DMS53 (cell line): Measurements from ENCODE around the gene MS4A4A.

ENCODE experiments used
- DNase-seq: peaks from one replicate; lab custom pipeline; 2025; lab: John Stamatoyannopoulos, UW

The MS4A4A gene

GRCh38 chr11:60303661-60304060 is 23.2 kb downstream of the MS4A4A start:
- no peak for DNase-seq

- peak; percentile 8 for DNase-seq
These were observed 25.6 kb downstream of the MS4A4A start for GRCh38 chr11:60305906-60306619.

GRCh38 chr11:60307507-60308195 is 27.2 kb downstream of the MS4A4A start:
- no peak for DNase-seq

- no peak for DNase-seq
These were observed 30.0 kb downstream of the MS4A4A start for GRCh38 chr11:60310407-60310998.

- DNase-seq = no peak
These were observed 34.3 kb downstream of the MS4A4A start for GRCh38 chr11:60314635-60315321.

- no peak for DNase-seq
These were observed 35.4 kb downstream of the MS4A4A start for GRCh38 chr11:60315871-60316270.

GRCh38 chr11:60316317-60316716 is 35.9 kb downstream of the MS4A4A start:
- DNase-seq = no peak

GRCh38 chr11:60318726-60319125 is 38.3 kb downstream of the MS4A4A start:
- no peak for DNase-seq

- DNase-seq = no peak
These were observed 40.6 kb downstream of the MS4A4A start for GRCh38 chr11:60321051-60321450.

GRCh38 chr11:60326955-60327354 is 46.5 kb downstream of the MS4A4A start, which contains the start of gene MS4A6E:
Gene MS4A6E, plus strand, starts transcription at chr11:60327255. Its CDS starts 7,641 bp downstream, at chr11:60334896.
- no peak for DNase-seq

GRCh38 chr11:60328460-60328859 is 48.0 kb downstream of the MS4A4A start:
- no peak for DNase-seq

- no peak for DNase-seq
These were observed 52.4 kb downstream of the MS4A4A start for GRCh38 chr11:60332846-60333245.

GRCh38 chr11:60334005-60334620 is 53.6 kb downstream of the MS4A4A start:
- peak; percentile 75 for DNase-seq

GRCh38 chr11:60336767-60337391 is 56.4 kb downstream of the MS4A4A start:
- DNase-seq = no peak

- DNase-seq = no peak
These were observed 57.6 kb downstream of the MS4A4A start for GRCh38 chr11:60338053-60338452.

GRCh38 chr11:60339356-60339755 is 58.9 kb downstream of the MS4A4A start:
- DNase-seq = no peak

GRCh38 chr11:60343094-60343704 is 62.7 kb downstream of the MS4A4A start:
- DNase-seq = peak; percentile 57

GRCh38 chr11:60344146-60344545 is 63.7 kb downstream of the MS4A4A start:
- DNase-seq = no peak

GRCh38 chr11:60345489-60345888 is 65.0 kb downstream of the MS4A4A start:
- peak; percentile 57 for DNase-seq

GRCh38 chr11:60347084-60347797 is 66.8 kb downstream of the MS4A4A start:
- DNase-seq = no peak
